Thymus (tissue), 11 donors: Measurements from ENCODE around the gene PDCD5. TPM values are rescaled to one million over a fixed set of nuclear protein-coding genes. Genes with fewer than 3 reads are reported as not detected.

Experiments used
- DNase-seq, 9 donors: peaks; one replicate each; pipeline ENCODE4 v3.0.0-alpha.2; 2013; ENCODE audit warnings: low spot score in 9 of 9, low read depth in 6 of 9, missing footprints in 1 of 9
- H3K27ac ChIP-seq, 2 donors: one replicate each; pipeline ENCODE4 v1.5.1; 2013; ENCODE audit warnings: control low read depth in 1 of 2, low read depth in 1 of 2, low read length in 1 of 2, mild to moderate bottlenecking in 1 of 2, moderate library complexity in 1 of 2
- H3K27me3 ChIP-seq, 2 donors: one replicate each; pipeline ENCODE4 v1.5.1; 2013; ENCODE audit warnings: low read length in 1 of 2; ENCODE audit not compliant: control insufficient read depth in 2 of 2, insufficient read depth in 1 of 2
- H3K36me3 ChIP-seq, 2 donors: one replicate each; pipeline ENCODE4 v1.5.1; 2013; ENCODE audit warnings: low read length in 1 of 2, mild to moderate bottlenecking in 1 of 2, moderate library complexity in 1 of 2; ENCODE audit not compliant: control insufficient read depth in 2 of 2, insufficient read depth in 2 of 2
- H3K4me1 ChIP-seq, 2 donors: one replicate each; pipeline ENCODE4 v1.5.1; 2013; ENCODE audit warnings: low read length in 2 of 2; ENCODE audit not compliant: control insufficient read depth in 2 of 2, insufficient read depth in 2 of 2
- H3K4me3 ChIP-seq, 2 donors: one replicate each; pipeline ENCODE4 v1.5.1; 2013; ENCODE audit warnings: low read length in 2 of 2, control low read depth in 1 of 2, mild to moderate bottlenecking in 1 of 2
- H3K9me3 ChIP-seq, 2 donors: one replicate each; pipeline ENCODE4 v1.5.1; 2013; ENCODE audit warnings: low read length in 1 of 2, mild to moderate bottlenecking in 1 of 2; ENCODE audit not compliant: control insufficient read depth in 2 of 2, insufficient read depth in 1 of 2
- WGBS: extraction: QIAGEN DNeasy Blood & Tissue Kit; methylation state at CpG from one replicate; pipeline ENCODE4 v1.1.7; 2013; 5-methylcytosine and 5-hydroxymethylcytosine counted together
- polyA plus RNA-seq: library from polyadenylated mRNA; stranded (reverse); fragments of 200-250 nt; gene quantifications from one replicate; pipeline ENCODE4 v1.2.3, GENCODE V29; 2013
- total RNA-seq: library from RNA; stranded (reverse); fragments of 120-200 nt; gene quantifications from one replicate; pipeline ENCODE4 v1.2.4, GENCODE V29; 2013
- donor health status: healthy.

The PDCD5 gene
- total and polyA plus RNA-seq, 2 donors: 92.6 to 122 TPM

DNA sequence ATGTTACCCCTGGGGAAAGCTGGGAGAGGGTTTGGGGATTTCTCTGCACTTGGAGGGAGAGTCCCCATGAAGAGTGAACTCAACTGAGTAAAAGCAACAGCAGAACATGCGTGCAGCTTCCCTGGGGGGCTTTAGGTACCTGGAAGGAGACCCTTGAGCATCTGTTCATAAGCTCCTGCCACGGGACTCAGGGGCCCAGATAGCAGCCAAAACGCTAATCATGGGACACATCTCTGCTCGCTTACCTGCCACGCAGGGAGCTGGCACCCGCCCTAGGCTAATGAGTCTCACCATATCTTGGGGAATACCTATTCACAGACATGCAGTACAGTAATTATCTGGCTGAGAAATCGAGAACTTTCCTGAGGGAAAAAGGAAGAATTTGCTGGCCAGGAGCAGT, 33.9 kb downstream of the PDCD5 start:
- H3K36me3 ChIP-seq: peaks cover 45 to 50% of the 10 kb centered on the region in 2 donors
- H3K27ac ChIP-seq: no peak overlapping the region
- no peaks in the 10 kb centered on the region for H3K9me3 ChIP-seq
- DNase-seq: no peak
- WGBS: 98% methylated on average over 7 of the region's 7 CpGs
- H3K4me1 ChIP-seq: no peaks in the 10 kb centered on the region
- H3K27me3 ChIP-seq: no peaks in the 10 kb centered on the region
- H3K4me3 ChIP-seq: no peak overlapping the region

DNA sequence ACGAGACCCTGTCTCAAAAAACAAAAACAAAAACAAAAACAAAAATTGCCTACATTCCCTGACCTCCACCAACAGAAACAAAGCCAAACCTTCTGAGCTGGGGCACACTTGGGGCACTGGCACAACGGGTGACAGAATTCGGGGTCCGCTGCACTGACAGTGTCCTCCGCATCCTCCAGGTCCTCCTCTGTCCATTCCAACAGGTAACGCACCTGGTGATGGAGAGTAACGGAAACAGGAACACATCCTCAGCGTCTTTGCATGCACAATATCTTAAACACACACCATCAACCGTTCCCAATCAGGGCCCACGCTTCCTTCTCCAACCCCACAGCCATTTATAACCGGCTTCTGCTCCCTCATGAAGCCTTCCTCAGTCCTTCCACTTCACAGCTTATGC, 34.6 kb downstream of the PDCD5 start:
- H3K27ac ChIP-seq: no peak overlapping the region
- no peak for DNase-seq
- H3K36me3 ChIP-seq: peaks cover 47 to 51% of the 10 kb centered on the region in 2 donors
- H3K4me3 ChIP-seq: no peak overlapping the region
- H3K9me3 ChIP-seq: no peaks in the 10 kb centered on the region
- H3K4me1 ChIP-seq: no peaks in the 10 kb centered on the region
- no peaks in the 10 kb centered on the region for H3K27me3 ChIP-seq
- 87% methylated on average over 11 of the region's 11 CpGs for WGBS

DNA sequence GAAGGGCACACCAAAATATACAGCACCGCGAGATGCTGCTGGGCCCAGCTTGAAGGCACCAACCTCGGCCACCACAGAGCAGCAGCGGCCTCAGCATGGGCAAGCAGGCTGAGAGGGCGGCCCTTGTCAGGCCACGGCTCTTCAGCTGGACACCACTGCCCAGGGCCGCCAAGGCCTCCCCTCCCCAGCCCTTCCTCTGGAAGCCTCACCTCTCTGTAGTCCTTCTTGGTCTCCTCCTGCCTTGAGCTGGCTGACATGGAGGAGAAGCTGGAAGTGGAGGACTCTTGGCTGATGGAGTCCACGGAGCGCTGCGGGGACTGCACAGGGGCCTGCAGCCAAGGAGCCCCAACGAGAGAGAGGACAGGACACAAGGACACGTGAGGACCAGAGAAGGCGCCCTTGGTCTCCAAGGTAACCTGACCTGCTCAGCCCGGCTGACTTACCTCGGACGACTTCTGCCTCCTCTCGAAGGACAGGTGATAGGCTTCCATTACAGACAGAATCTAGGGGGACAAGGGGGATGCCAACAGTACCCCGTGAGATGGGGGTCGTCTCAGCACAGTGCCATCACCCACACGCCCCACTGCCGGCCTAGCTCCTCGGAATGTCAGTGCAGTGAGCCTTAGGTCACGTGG, 38.2 kb downstream of the PDCD5 start:
- no peaks in the 10 kb centered on the region for H3K4me1 ChIP-seq
- WGBS: 96% methylated on average over 23 of the region's 23 CpGs
- DNase-seq: no peak
- no peaks in the 10 kb centered on the region for H3K9me3 ChIP-seq
- H3K36me3 ChIP-seq: peaks cover 53 to 67% of the 10 kb centered on the region in 2 donors
- no peaks in the 10 kb centered on the region for H3K27me3 ChIP-seq
- no peak overlapping the region for H3K27ac ChIP-seq
- no peak overlapping the region for H3K4me3 ChIP-seq

DNA sequence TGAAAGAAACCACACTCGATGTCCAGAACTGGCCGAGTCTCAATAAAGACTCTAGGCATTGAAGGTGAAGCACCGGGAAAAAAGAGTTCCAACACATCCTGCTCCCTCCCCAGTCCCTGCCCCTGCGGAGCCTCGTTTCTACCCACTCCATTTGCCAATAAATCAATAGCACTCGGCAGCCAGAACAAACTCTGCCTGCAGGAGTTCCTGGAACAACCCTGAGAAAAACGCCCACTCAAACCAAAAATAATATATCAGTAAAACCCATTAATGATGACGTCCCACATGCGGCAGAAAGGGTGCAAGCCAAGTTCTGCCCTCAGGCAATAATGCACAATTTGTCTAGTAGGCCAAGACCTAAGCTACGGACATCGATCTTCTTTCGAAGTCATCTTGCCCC, 41.0 kb downstream of the PDCD5 start:
- no peak overlapping the region for H3K4me3 ChIP-seq
- no peak for DNase-seq
- 88% methylated on average over 12 of the region's 12 CpGs for WGBS
- no peak overlapping the region for H3K27ac ChIP-seq
- no peaks in the 10 kb centered on the region for H3K9me3 ChIP-seq
- peaks cover 50 to 64% of the 10 kb centered on the region in 2 donors for H3K36me3 ChIP-seq
- H3K27me3 ChIP-seq: no peaks in the 10 kb centered on the region
- no peaks in the 10 kb centered on the region for H3K4me1 ChIP-seq

DNA sequence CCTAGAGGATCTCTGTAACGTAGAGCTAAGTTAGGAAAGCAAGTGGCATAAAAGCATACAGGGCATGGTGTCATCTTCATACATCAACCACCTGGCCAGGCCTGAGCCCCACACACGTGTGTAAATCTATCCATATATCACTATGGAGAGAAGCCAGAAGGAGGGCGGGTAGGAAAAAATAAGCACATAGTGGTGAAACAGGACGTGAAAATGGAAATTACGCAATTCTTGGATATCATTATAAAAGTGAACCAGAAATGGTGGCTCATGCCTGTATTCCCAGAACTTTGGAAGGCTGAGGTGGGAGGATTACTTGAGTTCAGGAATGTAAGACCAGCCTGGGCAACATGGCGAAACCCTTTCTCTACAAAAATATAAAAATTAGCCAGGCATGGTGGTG, 43.4 kb downstream of the PDCD5 start:
- DNase-seq: no peak
- peaks cover 59 to 70% of the 10 kb centered on the region in 2 donors for H3K36me3 ChIP-seq
- no peaks in the 10 kb centered on the region for H3K27me3 ChIP-seq
- H3K27ac ChIP-seq: no peak overlapping the region
- H3K9me3 ChIP-seq: no peaks in the 10 kb centered on the region
- 95% methylated on average over 6 of the region's 6 CpGs for WGBS
- H3K4me1 ChIP-seq: no peaks in the 10 kb centered on the region
- H3K4me3 ChIP-seq: no peak overlapping the region

DNA sequence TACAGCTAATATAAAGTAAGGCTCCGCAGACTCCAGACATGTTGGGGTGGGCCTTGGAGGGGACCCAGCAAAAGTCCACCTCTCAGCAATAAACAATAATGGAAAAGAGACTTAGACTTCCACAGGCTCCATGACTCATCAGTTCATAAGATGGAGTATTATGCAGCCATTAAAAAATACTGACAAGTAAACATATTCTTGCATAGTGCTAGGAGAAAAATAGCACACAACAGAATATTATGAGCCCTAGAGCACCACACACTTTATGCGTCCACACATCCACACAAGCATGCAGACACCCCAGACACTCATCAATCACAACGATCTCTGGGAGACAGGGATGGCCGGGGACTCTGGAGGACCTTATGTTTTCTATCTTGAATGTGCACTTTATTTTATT, 46.0 kb downstream of the PDCD5 start:
- Histone ChIP-seq H3K9me3 (no peaks in the 10 kb centered on the region), H3K27ac (no peak overlapping the region), H3K4me1 (no peaks in the 10 kb centered on the region), H3K27me3 (no peaks in the 10 kb centered on the region), H3K36me3 (peaks cover 43 to 79% of the 10 kb centered on the region in 2 donors), H3K4me3 (no peak overlapping the region)
- DNase-seq: no peak
- 98% methylated on average over 4 of the region's 4 CpGs for WGBS

DNA sequence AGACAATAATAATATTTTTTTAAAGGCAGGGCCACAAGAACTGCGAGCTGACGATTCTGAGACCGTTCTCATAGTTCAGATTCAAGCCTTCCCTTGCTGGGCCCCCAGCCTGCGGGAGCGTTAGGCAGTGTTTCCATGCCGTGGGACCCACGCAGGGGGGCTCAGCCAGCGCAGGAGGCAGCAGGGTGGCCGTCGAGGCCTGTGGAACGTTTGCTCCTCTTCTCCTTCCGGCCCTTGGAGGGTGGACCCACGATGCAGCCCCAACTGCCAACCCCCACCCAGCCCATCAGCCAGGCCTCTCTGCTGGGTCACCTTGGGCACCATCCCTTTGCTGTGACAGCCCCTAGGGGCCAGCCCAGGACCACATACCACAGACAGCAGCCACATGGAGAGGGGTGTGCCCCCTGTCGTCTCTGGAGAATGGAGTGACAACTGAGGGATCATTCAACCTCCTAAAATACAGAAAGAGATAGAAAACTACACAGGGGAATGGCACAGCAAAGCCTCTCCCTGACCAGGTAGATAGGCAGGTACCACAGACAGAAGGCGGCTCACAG, 46.8 kb downstream of the PDCD5 start:
- WGBS: 98% methylated on average over 15 of the region's 15 CpGs
- H3K4me1 ChIP-seq: no peaks in the 10 kb centered on the region
- peaks cover 41 to 71% of the 10 kb centered on the region in 2 donors for H3K36me3 ChIP-seq
- DNase-seq: no peak
- no peak overlapping the region for H3K27ac ChIP-seq
- H3K9me3 ChIP-seq: no peaks in the 10 kb centered on the region
- H3K27me3 ChIP-seq: no peaks in the 10 kb centered on the region
- H3K4me3 ChIP-seq: no peak overlapping the region

DNA sequence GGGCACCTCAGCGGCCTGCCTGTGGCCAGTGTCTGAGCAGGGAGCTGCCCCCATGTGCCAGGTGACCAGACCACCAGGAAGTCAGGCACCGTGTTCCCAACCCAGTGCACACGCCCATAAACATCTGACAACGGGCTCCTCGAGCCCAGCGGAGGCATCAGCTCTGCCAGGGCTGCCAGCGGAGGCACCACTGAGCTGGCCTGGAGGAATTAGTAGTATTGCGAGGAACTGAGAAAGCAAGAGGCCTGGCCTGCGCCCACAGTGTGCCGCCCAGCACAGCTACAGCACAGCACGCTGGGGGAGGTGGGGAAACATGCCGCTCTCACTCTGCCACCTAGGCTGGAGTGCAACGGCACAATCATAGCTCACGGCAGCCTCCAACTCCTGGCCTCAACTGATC, 49.3 kb downstream of the PDCD5 start:
- WGBS: 90% methylated on average over 14 of the region's 14 CpGs
- DNase-seq: no peak
- H3K36me3 ChIP-seq: peaks cover 29 to 68% of the 10 kb centered on the region in 2 donors

DNA sequence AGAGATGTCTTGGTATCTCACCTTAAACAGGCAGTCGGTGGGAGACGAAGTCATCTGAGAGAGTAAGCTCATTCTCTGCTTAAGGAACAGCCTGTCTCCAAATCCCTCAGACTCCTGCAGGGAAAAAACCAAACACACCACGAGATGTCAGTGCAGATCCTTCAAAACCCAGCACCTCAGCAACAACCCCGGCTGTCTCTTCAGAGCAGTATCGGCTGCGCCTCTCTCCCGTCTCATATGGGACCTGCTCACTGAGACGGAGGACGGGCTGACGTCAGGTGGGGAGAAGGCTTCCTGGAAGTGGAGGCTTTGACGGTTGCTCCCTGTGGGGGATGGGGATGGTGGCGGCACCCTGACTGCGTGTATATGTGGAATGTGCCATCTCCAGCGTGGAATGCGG, 50.4 kb downstream of the PDCD5 start:
- H3K4me3 ChIP-seq: no peak overlapping the region
- no peak for DNase-seq
- no peaks in the 10 kb centered on the region for H3K27me3 ChIP-seq
- WGBS: 98% methylated on average over 15 of the region's 15 CpGs
- H3K36me3 ChIP-seq: peaks cover 23 to 68% of the 10 kb centered on the region in 2 donors
- no peak overlapping the region for H3K27ac ChIP-seq
- no peaks in the 10 kb centered on the region for H3K4me1 ChIP-seq
- no peaks in the 10 kb centered on the region for H3K9me3 ChIP-seq

More for the DNA sequence above, 49.3 kb downstream of the PDCD5 start:
- no peak overlapping the region for H3K27ac ChIP-seq
- no peaks in the 10 kb centered on the region for H3K9me3 ChIP-seq
- no peaks in the 10 kb centered on the region for H3K4me1 ChIP-seq
- H3K27me3 ChIP-seq: no peaks in the 10 kb centered on the region
- H3K4me3 ChIP-seq: no peak overlapping the region
